HFF-Myc (cell line): ENCODE results near the gene RNF175.

Source experiments
- DNase-seq: peaks from one replicate; pipeline ENCODE4 v3.0.0-alpha.2; 2011; ENCODE audit warnings: low read depth; ENCODE audit errors: extremely low read depth
- H3K4me3 ChIP-seq: replicated peaks from 2 replicates; pipeline ENCODE4 v1.5.1; 2011; ENCODE audit warnings: low read depth, mild to moderate bottlenecking, control low read depth, low read length
- TF ChIP-seq, protein P1 (sequence below): IDR thresholded peaks from 2 replicates; pipeline ENCODE4 v1.5.1; 2012; ENCODE audit warnings: mild to moderate bottlenecking, low read depth, low read length, control low read depth; ENCODE audit errors: missing control alignments

RNF175 gene

DNA sequence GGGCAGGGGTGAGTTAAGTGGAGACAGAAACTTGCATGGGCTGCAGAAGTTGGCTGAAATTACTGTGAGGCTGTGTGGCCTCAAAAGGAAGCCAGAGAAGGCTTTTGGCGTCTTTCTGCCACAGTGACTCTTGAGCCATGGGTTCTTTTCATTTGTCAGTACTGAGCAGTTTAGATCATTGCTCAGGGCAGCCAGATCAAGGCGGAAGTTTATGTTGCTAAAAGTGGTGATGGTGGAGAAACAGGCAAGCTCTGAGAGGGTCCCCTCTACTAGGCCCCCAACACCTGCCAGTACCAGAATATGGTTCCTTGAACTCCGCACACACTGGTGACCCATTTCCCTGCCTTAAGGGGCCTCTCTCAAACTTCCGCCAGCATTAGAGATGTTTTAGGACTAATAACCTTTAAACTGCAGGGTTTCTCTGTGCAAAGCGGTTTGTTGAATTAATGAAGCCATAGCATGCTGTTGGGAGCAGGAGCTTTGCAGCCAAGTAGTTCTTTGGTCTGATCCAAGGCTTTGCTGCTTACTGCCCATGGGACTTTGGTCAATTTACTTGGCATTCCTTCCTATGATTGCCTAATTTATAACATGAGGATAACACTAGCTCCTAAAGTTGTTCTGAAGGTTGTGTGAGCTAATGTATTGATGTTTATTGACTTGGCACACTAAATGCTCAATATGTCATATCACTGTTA, 34.5 kb downstream of the RNF175 start:
- DNase-seq, result no peak
- TF ChIP-seq, protein P1, sequence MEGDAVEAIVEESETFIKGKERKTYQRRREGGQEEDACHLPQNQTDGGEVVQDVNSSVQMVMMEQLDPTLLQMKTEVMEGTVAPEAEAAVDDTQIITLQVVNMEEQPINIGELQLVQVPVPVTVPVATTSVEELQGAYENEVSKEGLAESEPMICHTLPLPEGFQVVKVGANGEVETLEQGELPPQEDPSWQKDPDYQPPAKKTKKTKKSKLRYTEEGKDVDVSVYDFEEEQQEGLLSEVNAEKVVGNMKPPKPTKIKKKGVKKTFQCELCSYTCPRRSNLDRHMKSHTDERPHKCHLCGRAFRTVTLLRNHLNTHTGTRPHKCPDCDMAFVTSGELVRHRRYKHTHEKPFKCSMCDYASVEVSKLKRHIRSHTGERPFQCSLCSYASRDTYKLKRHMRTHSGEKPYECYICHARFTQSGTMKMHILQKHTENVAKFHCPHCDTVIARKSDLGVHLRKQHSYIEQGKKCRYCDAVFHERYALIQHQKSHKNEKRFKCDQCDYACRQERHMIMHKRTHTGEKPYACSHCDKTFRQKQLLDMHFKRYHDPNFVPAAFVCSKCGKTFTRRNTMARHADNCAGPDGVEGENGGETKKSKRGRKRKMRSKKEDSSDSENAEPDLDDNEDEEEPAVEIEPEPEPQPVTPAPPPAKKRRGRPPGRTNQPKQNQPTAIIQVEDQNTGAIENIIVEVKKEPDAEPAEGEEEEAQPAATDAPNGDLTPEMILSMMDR, result no peak
- H3K4me3 ChIP-seq, result no peak overlapping the region

GRCh38 chr4:153724606-153725005, 35.2 kb downstream of the RNF175 start:
- H3K4me3 ChIP-seq, result no peak overlapping the region
- DNase-seq, result no peak
- TF ChIP-seq, protein P1, result no peak

GRCh38 chr4:153722036-153722435, 37.8 kb downstream of the RNF175 start:
- TF ChIP-seq, protein P1, result no peak
- H3K4me3 ChIP-seq, result no peak overlapping the region
- DNase-seq, result no peak

DNA sequence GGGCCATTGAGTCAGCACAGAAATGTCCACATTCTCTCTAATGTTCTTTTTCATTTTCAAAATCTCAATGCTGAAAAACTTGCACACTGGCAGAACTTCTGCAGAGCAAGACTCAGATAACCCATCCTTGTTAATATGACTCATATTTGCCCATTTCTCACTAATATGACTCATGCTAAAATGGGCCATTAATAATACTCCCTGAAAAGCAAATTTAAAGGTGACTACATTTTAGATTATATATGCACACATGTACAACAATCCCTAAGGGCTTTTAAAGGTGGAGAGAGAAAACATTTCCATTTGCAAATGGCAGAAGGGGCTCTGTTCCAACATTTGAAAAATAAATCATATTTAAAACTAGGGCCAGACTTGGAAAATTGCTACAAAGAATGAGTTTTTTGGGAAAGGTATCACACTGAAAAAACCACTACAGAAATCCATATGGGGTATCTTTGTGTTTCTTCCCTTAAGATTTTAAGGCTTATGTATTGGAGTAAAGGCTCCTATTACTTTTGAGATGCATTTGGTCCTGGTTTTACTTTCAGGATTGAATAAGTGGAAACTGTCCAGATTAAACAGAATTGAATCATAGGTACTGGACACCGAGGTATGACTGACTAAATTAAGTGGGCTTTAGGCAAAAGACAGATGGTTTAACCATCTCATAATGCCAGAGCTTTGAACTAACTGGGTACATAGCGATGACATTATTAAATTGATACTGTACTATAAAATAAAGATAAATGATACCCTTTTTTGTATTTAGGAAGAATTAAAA, 45.8 kb downstream of the RNF175 start:
- H3K4me3 ChIP-seq, result no peak overlapping the region
- TF ChIP-seq, protein P1, result no peak
- peak; percentile 21 for DNase-seq

DNA sequence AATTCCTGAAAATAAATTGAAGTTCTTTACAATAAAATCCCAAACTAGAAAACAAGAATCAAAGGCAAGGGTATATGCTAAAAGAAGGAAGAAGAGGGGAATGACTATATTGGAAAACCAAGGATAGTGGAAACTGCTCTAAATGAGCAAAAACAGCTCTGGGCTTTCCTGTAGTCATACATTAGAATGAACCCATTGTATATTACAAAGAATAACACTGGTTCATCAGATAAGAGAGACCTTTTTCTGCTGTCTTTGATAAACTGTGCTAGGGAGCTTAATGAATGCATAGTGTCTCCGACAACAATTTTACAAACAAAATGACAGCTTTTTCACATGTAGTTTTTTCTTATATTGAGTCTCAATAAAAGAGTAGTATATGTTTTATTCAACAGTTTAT, 49.1 kb downstream of the RNF175 start:
- TF ChIP-seq, protein P1, result no peak
- H3K4me3 ChIP-seq, result no peak overlapping the region
- no peak for DNase-seq

GRCh38 chr4:153706519-153706918, 53.3 kb downstream of the RNF175 start:
- TF ChIP-seq, protein P1, result no peak
- no peak overlapping the region for H3K4me3 ChIP-seq
- DNase-seq, result no peak
